ENCODE measurements around the gene NTNG1. TPM values are rescaled to one million over a fixed set of nuclear protein-coding genes. Genes with fewer than 3 reads are reported as not detected.

NTNG1 gene
- total RNA-seq, 1 donor from 2014 or later, result 8.1 TPM

- H3K4me3 Mint-ChIP-seq (ENCODE audit: unreplicated experiment), result peak overlapping the region; percentile 93
- Histone ChIP-seq H3K4me2 (ENCODE audit: low read length) (peak overlapping the region; percentile 96), H3K9me3 (ENCODE audit: insufficient read depth, low read depth, low read length) (no peaks in the 10 kb centered on the region), H3K27ac (ENCODE audit: low read depth, low read length) (peak overlapping the region; percentile 68), H4K20me1 (ENCODE audit: insufficient read depth, low read length) (no peaks in the 10 kb centered on the region), H3K36me3 (ENCODE audit: insufficient read depth, low read length) (no peaks in the 10 kb centered on the region), H3K9ac (ENCODE audit: low read length) (peak overlapping the region; percentile 77), H3K79me2 (ENCODE audit: insufficient read depth, low read length) (peaks cover 13% of the 10 kb centered on the region), H3K27me3 (ENCODE audit: insufficient read depth, low read length) (no peaks in the 10 kb centered on the region), H3K4me1 (ENCODE audit: insufficient read depth, low read length) (peaks cover 17% of the 10 kb centered on the region), H3K4me3 (ENCODE audit: insufficient read depth, low read depth, low read length) (peak overlapping the region; percentile 89), H2AFZ (ENCODE audit: low read depth, low read length) (no peak overlapping the region)
- H3K27ac Mint-ChIP-seq (ENCODE audit: unreplicated experiment), result peak overlapping the region; percentile 68
- no peak for TF ChIP-seq EZH2 (IDR thresholded peaks at IDR 0.05; ENCODE audit: insufficient read depth, low read length)
- no peak for TF ChIP-seq CTCF (IDR thresholded peaks at IDR 0.05; ENCODE audit: insufficient read depth, low read depth, low read length)
- H3K27me3 Mint-ChIP-seq (ENCODE audit: low read depth, unreplicated experiment), result no peaks in the 10 kb centered on the region
- DNase-seq (ENCODE audit: low read depth) (peak; percentile 67), FAIRE-seq (no peak)
- H3K36me3 Mint-ChIP-seq (ENCODE audit: low read depth, unreplicated experiment), result no peaks in the 10 kb centered on the region
- H3K9me3 Mint-ChIP-seq (ENCODE audit: unreplicated experiment), result no peaks in the 10 kb centered on the region
- H3K4me1 Mint-ChIP-seq (ENCODE audit: low read depth, unreplicated experiment), result peaks cover 17% of the 10 kb centered on the region
These were observed 1.9 kb upstream of the NTNG1 start for GRCh38 chr1:107138767-107139445.

DNA sequence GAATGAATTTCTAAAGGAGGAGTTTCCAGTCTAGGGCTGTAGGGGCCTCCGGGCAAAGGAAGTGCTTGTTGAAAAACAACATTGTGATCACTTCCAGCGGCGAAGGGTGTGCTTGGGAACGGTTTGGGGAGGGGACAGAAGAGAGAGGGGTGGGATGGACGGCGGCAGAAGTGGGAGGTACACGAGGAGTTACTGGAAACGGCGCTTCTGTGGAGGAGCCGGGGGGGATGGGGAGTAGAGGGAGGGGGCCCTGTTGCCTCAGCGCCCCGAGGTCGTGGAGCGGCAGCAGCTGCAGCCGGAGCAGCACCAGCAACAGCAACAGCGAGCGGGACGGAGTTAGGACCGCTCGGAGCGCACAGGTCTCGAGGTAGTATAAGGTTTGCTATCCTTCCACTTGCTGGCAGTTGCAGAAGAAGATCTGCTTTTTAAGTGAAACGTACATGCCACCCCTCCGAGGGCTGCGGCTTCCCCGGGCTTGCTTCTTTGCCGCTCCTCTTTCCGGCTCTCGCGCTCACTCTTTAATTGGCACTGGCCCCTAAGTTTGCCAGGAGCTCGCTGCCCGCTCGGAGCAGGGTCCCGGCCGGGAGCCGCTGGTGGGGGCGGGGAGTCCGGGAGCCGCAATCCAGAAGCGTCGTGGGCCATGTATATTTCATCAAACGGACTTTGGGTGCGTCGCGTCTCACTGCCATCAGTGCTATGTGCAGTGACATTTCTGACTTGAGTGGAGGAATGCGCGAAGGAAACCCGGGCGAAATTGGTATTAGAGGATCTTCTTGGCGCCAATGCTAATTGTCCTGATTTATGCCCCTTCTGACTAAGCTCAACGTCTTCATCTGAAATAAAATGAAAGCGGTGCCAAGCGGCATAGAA is 771 bp upstream of the NTNG1 start:
- peak overlapping the region; percentile 96 for H3K4me2 ChIP-seq (ENCODE audit: low read length)
- H3K9me3 Mint-ChIP-seq (ENCODE audit: unreplicated experiment), result no peaks in the 10 kb centered on the region
- H3K36me3 ChIP-seq (ENCODE audit: insufficient read depth, low read length), result no peaks in the 10 kb centered on the region
- peaks cover 23% of the 10 kb centered on the region for H3K79me2 ChIP-seq (ENCODE audit: insufficient read depth, low read length)
- DNase-seq (ENCODE audit: low read depth) (peak; percentile 64), FAIRE-seq (no peak)
- peak overlapping the region; percentile 95 for H3K27ac Mint-ChIP-seq (ENCODE audit: unreplicated experiment)
- H3K27ac ChIP-seq (ENCODE audit: low read depth, low read length), result peak overlapping the region; percentile 68
- H3K36me3 Mint-ChIP-seq (ENCODE audit: low read depth, unreplicated experiment), result no peaks in the 10 kb centered on the region
- H3K4me3 ChIP-seq (ENCODE audit: insufficient read depth, low read depth, low read length), result peak overlapping the region; percentile 89
- no peaks in the 10 kb centered on the region for H4K20me1 ChIP-seq (ENCODE audit: insufficient read depth, low read length)
- TF ChIP-seq EZH2 (IDR thresholded peaks at IDR 0.05; ENCODE audit: insufficient read depth, low read length) (no peak), CTCF (IDR thresholded peaks at IDR 0.05; ENCODE audit: insufficient read depth, low read depth, low read length) (no peak)
- H3K4me1 Mint-ChIP-seq (ENCODE audit: low read depth, unreplicated experiment), result peaks cover 17% of the 10 kb centered on the region
- H3K27me3 Mint-ChIP-seq (ENCODE audit: low read depth, unreplicated experiment), result no peaks in the 10 kb centered on the region
- no peaks in the 10 kb centered on the region for H3K27me3 ChIP-seq (ENCODE audit: insufficient read depth, low read length)
- H3K9ac ChIP-seq (ENCODE audit: low read length), result peak overlapping the region; percentile 77
- no peaks in the 10 kb centered on the region for H3K9me3 ChIP-seq (ENCODE audit: insufficient read depth, low read depth, low read length)
- H3K4me1 ChIP-seq (ENCODE audit: insufficient read depth, low read length), result peaks cover 17% of the 10 kb centered on the region
- peak overlapping the region; percentile 92 for H2AFZ ChIP-seq (ENCODE audit: low read depth, low read length)
- H3K4me3 Mint-ChIP-seq (ENCODE audit: unreplicated experiment), result peak overlapping the region; percentile 93
